Stimulated activated CD4-positive, alpha-beta T cell treated with anti-CD3 and anti-CD28 coated beads, Interleukin-1b, Interleukin-23, amount 100 ng/mL, for 48 hours (primary cell): ENCODE measurements around the gene CFAP53.
A peak's percentile ranks its signal among the peaks of the same experiment; 100 is the strongest.

Source experiments
- DNase-seq: peaks from one replicate; pipeline ENCODE4 v3.0.0-alpha.2; 2020

CFAP53 gene

DNA sequence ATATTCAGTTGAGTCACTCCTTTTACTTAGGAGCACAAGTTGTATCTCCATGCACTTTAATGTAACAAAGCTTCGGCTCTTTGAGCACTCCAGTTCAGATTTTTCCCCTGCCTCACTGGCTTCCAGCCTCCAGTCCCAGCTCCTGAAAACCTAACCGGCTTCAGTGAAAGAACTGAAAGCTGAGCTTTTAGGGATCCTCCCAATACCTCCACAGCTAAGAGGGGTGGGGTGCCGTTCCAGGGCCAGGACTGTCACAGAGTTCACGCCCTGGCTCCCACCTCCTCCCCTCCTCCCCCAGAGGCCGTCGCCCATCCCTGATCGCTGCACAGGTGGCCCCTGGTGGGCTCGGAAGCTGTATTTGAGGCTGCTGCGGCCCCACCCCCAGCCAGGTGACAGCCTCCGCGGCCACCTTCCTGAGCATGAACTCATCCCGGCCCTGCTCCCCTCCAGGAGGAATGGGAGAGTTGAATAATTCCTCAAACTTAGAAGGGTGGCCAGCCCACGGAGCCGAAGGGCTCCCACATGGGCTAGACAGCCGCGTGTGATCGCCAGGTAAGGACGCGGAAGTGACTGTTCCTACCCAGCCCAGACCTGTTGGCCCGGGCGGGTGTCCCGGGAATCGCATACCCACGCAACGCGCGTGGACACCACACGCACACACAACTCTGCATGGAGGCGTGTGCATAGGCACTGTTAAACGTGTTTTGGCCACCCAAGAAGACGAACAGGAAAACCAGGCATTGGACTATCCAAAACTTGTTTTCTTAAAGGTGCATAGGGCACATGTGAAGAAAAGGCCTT lies 73.1 kb downstream of the CFAP53 start:
- no peak for DNase-seq

DNA sequence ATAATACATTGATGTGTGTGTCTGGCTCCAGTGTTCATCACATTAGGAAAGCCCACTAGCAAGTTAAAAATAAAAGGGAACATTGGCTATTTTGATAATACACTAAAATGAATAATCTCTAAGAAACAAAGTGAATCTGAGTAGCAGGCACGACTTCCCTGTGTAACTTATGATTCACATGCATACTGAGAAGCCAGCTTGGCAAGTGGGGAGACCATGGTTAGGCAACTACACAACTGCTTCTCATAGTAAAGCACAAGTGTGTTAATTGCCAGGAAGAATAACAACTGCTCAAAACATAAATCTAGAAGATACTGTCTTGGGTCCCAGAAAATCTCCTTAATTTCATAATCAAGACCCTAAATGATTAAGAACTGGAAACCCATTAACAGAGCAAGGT lies 75.4 kb downstream of the CFAP53 start:
- no peak for DNase-seq

DNA sequence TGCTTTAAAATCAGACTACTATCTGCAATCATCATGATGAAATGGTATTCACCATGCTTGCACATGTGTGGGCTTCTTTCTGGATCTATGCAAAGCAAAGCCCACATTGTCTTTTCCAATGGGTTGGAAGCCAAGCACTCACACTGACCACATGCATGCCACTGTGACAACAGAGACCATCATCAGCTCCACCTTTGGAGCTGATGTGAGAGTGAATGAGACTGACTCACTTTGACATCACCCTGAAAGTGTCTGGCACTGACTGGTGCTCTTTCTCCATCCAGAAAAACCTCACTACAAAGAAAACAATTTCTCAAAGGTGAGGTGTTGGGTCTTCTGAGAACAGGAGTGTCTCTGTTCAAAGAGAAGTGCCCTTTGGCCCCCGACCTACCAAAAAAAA lies 76.1 kb downstream of the CFAP53 start:
- DNase-seq: peak; percentile 8

DNA sequence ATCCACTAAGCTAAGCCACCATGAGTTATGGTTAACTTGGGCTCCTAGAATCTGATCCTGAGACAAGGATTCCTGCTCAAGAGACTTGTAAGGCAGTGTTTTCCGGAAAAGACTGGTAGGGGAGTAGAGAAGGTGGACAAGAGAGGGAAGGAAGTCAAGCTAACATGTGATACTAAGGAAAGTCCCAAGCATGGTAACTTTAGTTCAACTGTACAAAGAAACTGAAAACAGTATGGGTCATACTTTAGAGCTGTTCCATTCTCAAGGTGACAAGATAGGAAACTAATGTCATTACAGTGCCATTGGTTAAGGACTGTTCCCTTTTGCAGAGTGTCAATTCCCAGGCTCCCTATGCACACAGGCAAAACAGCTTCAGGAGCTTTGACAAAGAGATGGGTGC lies 77.1 kb downstream of the CFAP53 start:
- no peak for DNase-seq

DNA sequence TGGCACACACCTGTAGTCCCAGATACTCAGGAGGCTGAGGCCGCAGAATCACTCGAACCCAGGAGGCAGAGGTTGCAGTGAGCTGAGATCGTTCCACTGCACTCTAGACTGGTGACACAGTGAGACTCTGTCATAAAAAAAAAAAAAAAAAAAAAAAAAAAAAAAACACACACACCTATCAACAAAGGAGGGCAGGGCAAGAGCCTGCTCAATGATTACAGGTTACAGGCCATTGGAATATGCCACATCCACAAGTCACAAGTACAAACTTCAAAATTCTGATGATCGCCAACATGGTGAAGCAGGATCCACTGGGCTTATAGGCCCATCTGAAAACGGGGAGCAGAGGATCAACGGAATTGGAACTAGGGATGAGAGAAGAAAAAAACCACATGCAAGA lies 77.6 kb downstream of the CFAP53 start:
- DNase-seq: no peak

DNA sequence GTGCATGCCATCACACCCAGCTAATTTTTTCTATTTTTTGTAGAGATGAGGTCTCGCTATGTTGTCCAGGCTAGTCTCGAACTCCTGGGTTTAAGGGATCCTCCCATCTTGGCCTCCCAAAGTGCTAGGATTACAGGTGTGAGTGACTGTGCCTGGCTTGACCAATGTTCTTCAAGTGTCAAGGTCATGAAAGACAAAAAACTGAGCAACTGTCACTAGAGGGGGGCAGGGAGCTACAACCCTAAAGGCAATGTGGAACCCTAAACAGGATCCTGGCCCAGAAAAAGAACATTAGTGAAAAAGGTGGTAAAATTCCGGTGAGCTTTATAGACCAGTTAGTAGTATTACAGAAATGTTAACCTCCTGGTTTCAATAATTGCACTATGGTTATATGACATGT lies 78.6 kb downstream of the CFAP53 start:
- no peak for DNase-seq

DNA sequence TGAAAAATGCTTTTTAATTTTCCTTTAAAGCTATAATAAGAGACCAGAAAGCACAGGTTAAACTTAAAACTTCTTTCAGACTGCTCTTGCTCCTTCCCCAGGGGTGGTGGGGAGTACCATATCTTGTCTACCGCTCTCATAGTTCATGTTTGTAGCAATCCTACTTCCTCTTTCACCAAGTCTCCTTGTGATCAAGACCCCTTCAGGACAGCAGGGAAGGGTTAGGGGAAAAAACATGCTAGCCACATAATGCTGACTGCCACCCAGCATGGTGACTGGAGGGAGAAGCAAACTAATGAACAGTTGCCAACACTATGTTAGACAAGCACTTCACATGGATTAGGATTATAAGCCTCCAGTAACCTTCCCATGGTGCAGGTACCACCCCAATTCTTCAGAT lies 79.9 kb downstream of the CFAP53 start:
- no peak for DNase-seq

DNA sequence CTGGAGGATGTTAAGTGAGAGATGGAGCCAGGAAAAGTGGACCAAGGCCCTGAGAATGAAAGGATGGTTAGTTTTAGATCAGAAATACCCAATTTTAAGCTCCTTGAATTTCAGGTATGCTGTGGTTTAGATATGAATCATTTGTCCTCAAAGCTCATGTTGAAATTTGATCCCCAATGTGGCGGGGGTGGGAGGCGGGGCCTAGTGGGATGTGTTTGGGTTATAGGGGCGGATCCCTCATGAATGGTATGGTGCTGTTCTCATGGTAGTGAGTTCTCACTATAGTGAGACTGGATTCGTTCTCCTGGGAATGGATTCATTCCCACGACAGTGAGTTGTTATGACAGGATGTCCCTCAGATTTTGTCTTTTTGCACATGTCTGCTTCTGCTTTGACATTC lies 82.7 kb downstream of the CFAP53 start:
- no peak for DNase-seq

DNA sequence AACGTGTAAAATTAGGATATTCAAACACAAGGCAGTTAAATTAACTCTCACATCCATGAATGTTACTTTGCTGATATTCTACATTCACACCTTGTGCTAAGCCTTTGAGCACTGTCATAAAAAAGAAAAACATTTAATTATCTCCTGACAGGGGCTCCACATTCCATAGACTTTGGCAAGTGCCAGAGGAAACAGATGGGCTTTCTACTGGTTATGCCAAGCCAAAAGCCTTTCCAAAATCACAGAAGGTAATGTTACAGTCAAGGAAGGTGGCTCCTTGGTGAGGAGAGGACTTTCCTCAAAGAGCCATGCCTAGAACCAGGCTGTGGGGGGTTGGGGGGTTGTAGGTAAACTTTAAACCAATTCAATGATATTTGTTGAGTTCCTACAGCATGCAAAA lies 83.8 kb downstream of the CFAP53 start:
- no peak for DNase-seq

DNA sequence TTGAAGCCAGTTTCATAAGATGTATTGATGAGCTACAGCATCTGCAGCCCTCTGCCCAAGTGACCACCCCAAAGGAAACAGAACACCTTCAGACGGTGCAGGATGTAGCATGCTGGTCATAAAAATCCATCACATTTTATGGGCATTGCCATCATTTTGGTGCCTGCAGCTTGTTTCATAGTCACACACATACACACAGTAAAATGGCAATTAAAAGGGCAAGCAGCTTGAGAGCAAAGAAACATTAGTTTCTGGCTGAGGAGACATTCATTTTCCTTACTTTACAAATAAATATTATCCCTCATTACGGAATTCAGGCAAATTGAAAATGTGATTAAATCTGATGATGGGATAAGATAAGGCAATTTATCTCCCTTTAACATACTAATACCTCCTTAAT lies 84.7 kb downstream of the CFAP53 start:
- no peak for DNase-seq

DNA sequence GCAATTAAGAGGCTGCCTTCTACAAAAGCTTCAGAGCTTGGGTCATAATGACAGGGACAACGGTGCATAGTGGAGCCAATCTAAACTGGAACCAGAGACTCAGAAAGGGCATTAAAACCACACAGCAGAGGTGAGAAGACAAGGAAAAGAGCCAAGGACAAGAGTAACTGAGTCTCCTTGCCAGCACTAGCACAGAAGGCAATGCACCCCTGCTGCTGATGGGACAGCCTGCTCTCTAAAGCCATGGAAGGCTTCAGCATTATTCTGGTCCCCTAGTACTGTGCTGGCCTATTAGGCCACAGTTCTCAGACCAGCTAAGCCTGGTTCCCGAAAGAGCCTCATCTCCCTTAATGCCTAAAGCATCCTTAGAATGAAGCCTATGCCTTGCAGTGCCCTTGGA lies 86.8 kb downstream of the CFAP53 start:
- DNase-seq: no peak

DNA sequence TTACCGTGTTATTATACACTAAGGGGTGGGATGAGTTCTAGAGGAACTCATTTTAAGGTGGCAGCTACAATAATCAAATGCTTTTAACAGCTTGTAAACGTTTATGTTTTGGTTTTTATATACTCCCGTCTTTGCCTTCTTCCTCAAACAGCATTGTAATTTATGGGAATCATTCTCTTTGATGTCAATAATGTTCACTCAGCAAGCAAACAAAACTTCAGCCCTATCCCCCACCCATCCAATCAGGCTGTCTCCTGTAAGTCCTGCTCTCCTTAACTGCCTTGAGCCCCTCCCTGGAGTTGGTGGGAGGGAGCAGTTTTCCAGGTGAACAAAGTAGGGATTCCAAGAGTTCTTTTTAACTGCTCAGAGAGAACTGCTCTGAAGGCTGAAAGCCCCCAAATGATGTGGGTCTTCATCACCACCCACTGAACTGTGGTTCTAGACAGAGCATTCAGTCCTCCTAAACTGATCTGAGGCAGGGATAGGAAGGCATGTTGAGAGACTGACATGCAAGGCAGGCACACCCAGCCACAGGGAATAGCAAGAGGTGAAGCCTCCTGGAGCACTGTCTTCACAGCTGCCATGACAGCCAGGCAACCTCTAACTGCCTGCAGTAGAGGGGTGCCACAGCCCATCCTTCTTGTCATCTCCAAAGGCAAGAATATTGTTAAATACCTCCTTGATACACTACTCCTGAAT lies 88.9 kb downstream of the CFAP53 start:
- no peak for DNase-seq
